ENCODE data around the gene BCAR3. TPM values are rescaled to one million over a fixed set of nuclear protein-coding genes. Genes with fewer than 3 reads are reported as not detected.

BCAR3 gene
- total RNA-seq, 2 donors from 2014 or later, result 45.2 to 47.7 TPM

- no peak overlapping the region for H3K9ac ChIP-seq (ENCODE audit: low read depth in 2 of 2, low read length in 2 of 2)
- intact Hi-C loops (cut with DNase I), result no loop called here
- H3K4me3 ChIP-seq, result no peak overlapping the region
- H3K9me3 ChIP-seq, result no peaks in the 10 kb centered on the region
- H3K27ac ChIP-seq, result no peak overlapping the region
- DNase-seq, result no peak
- no peaks in the 10 kb centered on the region for H3K36me3 ChIP-seq
- H3K4me1 ChIP-seq, result no peaks in the 10 kb centered on the region
- H3K27me3 ChIP-seq, result no peaks in the 10 kb centered on the region
- no peak for TF ChIP-seq CTCF (IDR thresholded peaks at IDR 0.05)
These were observed 31.1 kb upstream of the BCAR3 start for GRCh38 chr1:93712741-93713140.

- TF ChIP-seq CTCF (IDR thresholded peaks at IDR 0.05), result no peak
- H3K4me3 ChIP-seq, result no peak overlapping the region
- no peaks in the 10 kb centered on the region for H3K27me3 ChIP-seq
- no peak overlapping the region for H3K9ac ChIP-seq (ENCODE audit: low read depth in 2 of 2, low read length in 2 of 2)
- intact Hi-C loops (cut with DNase I), result no loop called here
- H3K9me3 ChIP-seq, result no peaks in the 10 kb centered on the region
- H3K36me3 ChIP-seq, result no peaks in the 10 kb centered on the region
- H3K27ac ChIP-seq, result no peak overlapping the region
- H3K4me1 ChIP-seq, result no peaks in the 10 kb centered on the region
- DNase-seq, result no peak
These were observed 29.1 kb upstream of the BCAR3 start for GRCh38 chr1:93710499-93711453.

GRCh38 chr1:93708734-93709481, 27.3 kb upstream of the BCAR3 start:
- Histone ChIP-seq H3K27ac (no peak overlapping the region), H3K36me3 (no peaks in the 10 kb centered on the region), H3K9me3 (no peaks in the 10 kb centered on the region), H3K4me1 (no peaks in the 10 kb centered on the region), H3K27me3 (no peaks in the 10 kb centered on the region), H3K4me3 (no peak overlapping the region), H3K9ac (ENCODE audit: low read depth in 2 of 2, low read length in 2 of 2) (no peak overlapping the region)
- no peak for TF ChIP-seq CTCF (IDR thresholded peaks at IDR 0.05)
- no peak for DNase-seq
- intact Hi-C loops (cut with DNase I), result no loop called here

GRCh38 chr1:93707956-93708355, 26.3 kb upstream of the BCAR3 start:
- no peak for TF ChIP-seq CTCF (IDR thresholded peaks at IDR 0.05)
- DNase-seq, result no peak

GRCh38 chr1:93705892-93706500, 24.4 kb upstream of the BCAR3 start:
- H3K4me1 ChIP-seq, result no peaks in the 10 kb centered on the region
- H3K9me3 ChIP-seq, result no peaks in the 10 kb centered on the region
- H3K4me3 ChIP-seq, result no peak overlapping the region
- H3K27ac ChIP-seq, result no peak overlapping the region
- no peak for TF ChIP-seq CTCF (IDR thresholded peaks at IDR 0.05)
- H3K9ac ChIP-seq (ENCODE audit: low read depth in 2 of 2, low read length in 2 of 2), result no peak overlapping the region
- H3K27me3 ChIP-seq, result no peaks in the 10 kb centered on the region
- no peaks in the 10 kb centered on the region for H3K36me3 ChIP-seq
- intact Hi-C loops (cut with DNase I), result no loop called here
- no peak for DNase-seq

More at GRCh38 chr1:93707956-93708355, 26.3 kb upstream of the BCAR3 start:
- Histone ChIP-seq H3K27me3 (no peaks in the 10 kb centered on the region), H3K4me3 (no peak overlapping the region), H3K36me3 (no peaks in the 10 kb centered on the region), H3K27ac (no peak overlapping the region), H3K9ac (ENCODE audit: low read depth in 2 of 2, low read length in 2 of 2) (no peak overlapping the region), H3K9me3 (no peaks in the 10 kb centered on the region), H3K4me1 (no peaks in the 10 kb centered on the region)
- intact Hi-C loops (cut with DNase I), result no loop called here
